Fibroblast of lung (primary cell): ENCODE data around the gene APH1A. TPM values are rescaled to one million over a fixed set of nuclear protein-coding genes. Genes with fewer than 3 reads are reported as not detected.

Source experiments
- DNase-seq, 2 donors: peaks; one replicate each; pipeline versions ENCODE4 v3.0.0 to v3.0.0-alpha.2; 2010; ENCODE audit warnings: low read depth in 2 of 2
- H2AFZ ChIP-seq: 2 replicates; pipeline ENCODE4 v1.5.1; 2012; ENCODE audit warnings: low read length, control low read depth, inconsistent platforms
- H3K27ac ChIP-seq: 2 replicates; pipeline ENCODE4 v1.5.1; 2011; ENCODE audit warnings: low read length, control low read depth; ENCODE audit not compliant: insufficient read depth
- H3K27me3 ChIP-seq: 2 replicates; pipeline ENCODE4 v1.5.1; 2011; ENCODE audit warnings: mild to moderate bottlenecking, low read length; ENCODE audit not compliant: control insufficient read depth, insufficient read depth
- H3K36me3 ChIP-seq: 2 replicates; pipeline ENCODE4 v1.5.1; 2011; ENCODE audit warnings: low read length; ENCODE audit not compliant: control insufficient read depth, insufficient read depth
- H3K4me1 ChIP-seq: 2 replicates; pipeline ENCODE4 v1.5.1; 2011; ENCODE audit warnings: low read length; ENCODE audit not compliant: control insufficient read depth, insufficient read depth; ENCODE audit errors: extremely low read depth
- H3K4me2 ChIP-seq: 2 replicates; pipeline ENCODE4 v1.5.1; 2011; ENCODE audit warnings: low read length, control low read depth; ENCODE audit not compliant: insufficient read depth; ENCODE audit errors: extremely low read depth
- H3K4me3 ChIP-seq, 4 experiments: fragments of 200-600 bp in 1 of 4; sonication (generic) in 1 of 4; replicated peaks in 1 of 4; 2 replicates each; pipeline ENCODE4 v1.5.1; 2011 to 2016; ENCODE audit warnings: low read length in 4 of 4, low read depth in 3 of 4, mild to moderate bottlenecking in 3 of 4, control low read depth in 2 of 4, inconsistent platforms in 1 of 4, mixed read lengths in 1 of 4; ENCODE audit not compliant: insufficient read depth in 1 of 4; ENCODE audit errors: control extremely low read depth in 1 of 4
- H3K79me2 ChIP-seq: 2 replicates; pipeline ENCODE4 v1.5.1; 2012; ENCODE audit warnings: mild to moderate bottlenecking, low read length, inconsistent platforms; ENCODE audit not compliant: control insufficient read depth, insufficient read depth
- H3K9ac ChIP-seq: 2 replicates; pipeline ENCODE4 v1.5.1; 2011; ENCODE audit warnings: mild to moderate bottlenecking, low read length, control low read depth; ENCODE audit not compliant: insufficient read depth
- H3K9me3 ChIP-seq: 2 replicates; pipeline ENCODE4 v1.5.1; 2012; ENCODE audit warnings: low read depth, low read length; ENCODE audit not compliant: control insufficient read depth, insufficient read depth
- H4K20me1 ChIP-seq: 2 replicates; pipeline ENCODE4 v1.5.1; 2011; ENCODE audit warnings: low read length; ENCODE audit not compliant: control insufficient read depth, insufficient read depth; ENCODE audit errors: extremely low read depth
- EZH2 ChIP-seq: IDR thresholded peaks from 2 replicates; pipeline ENCODE4 v1.5.1; 2012; ENCODE audit warnings: low read length, control low read depth, mild to moderate bottlenecking; ENCODE audit errors: missing control alignments
- polyA plus RNA-seq, 2 donors: library from polyadenylated mRNA; depleted of rRNA in 1 of 2; stranded (reverse) in 1 of 2; unstranded in 1 of 2; fragments of >200 nt; gene quantifications; 2 replicates each; pipeline ENCODE4 v1.2.1, GENCODE V29; 2011 to 2012; ENCODE audit warnings: missing spikeins in 1 of 2
- total RNA-seq: library from RNA; depleted of rRNA; stranded (reverse); fragments of >200 nt; gene quantifications from 2 replicates; pipeline ENCODE4 v1.2.1, GENCODE V29; 2014
- TF ChIP-seq, protein P1 (sequence below), 2 donors: IDR thresholded peaks in 1 of 2; conservative IDR thresholded peaks in 1 of 2; 1 replicate in 1 of 2; 2 replicates in 1 of 2; pipeline ENCODE4 v1.5.1; 2011 to 2012; ENCODE audit warnings: low read length in 2 of 2, control low read depth in 1 of 2, inconsistent platforms in 1 of 2, low read depth in 1 of 2, mild to moderate bottlenecking in 1 of 2

Gene APH1A
- total and polyA plus RNA-seq, 2 donors (not counting 1 experiment from before 2014, with no cell fraction given) = 81.4 to 125 TPM

DNA sequence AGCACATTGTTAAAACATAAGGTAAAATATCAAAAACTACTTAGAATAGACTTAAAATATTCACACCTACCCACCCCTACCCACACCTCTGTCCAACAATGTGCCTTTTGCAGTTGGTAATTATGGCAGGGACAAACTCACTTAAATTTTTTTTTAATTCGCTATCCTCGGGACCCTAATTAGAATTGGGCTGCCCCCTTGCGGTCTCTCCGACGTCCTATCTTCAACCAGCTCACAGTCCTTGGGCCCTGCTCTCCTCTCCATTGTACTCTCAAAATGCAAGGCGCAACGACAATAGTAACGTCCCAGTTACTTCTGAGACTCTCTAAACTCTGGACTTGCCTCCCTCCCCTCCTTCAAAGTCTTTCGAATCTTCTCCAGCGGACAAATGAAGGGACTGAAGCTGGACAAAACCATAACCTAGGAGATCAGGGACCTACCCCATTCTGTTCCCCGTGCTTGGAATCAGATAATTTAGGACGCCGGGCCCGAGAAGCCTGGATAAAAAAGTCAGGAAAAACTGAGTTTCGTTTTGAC lies 12.5 kb upstream of the APH1A start:
- Histone ChIP-seq H3K9ac (peak overlapping the region; percentile 76), H3K9me3 (no peaks in the 10 kb centered on the region), H3K4me3 (peak overlapping the region; percentile 27 to 89 (median 72)), H3K4me2 (peak overlapping the region; percentile 98), H3K4me1 (peaks cover 4% of the 10 kb centered on the region), H4K20me1 (no peaks in the 10 kb centered on the region), H3K79me2 (no peaks in the 10 kb centered on the region), H3K27me3 (no peaks in the 10 kb centered on the region), H3K27ac (peak overlapping the region; percentile 93), H2AFZ (peak overlapping the region; percentile 81), H3K36me3 (peaks cover 2% of the 10 kb centered on the region)
- peak; percentile 62 to 79 for DNase-seq
- TF ChIP-seq, protein P1, sequence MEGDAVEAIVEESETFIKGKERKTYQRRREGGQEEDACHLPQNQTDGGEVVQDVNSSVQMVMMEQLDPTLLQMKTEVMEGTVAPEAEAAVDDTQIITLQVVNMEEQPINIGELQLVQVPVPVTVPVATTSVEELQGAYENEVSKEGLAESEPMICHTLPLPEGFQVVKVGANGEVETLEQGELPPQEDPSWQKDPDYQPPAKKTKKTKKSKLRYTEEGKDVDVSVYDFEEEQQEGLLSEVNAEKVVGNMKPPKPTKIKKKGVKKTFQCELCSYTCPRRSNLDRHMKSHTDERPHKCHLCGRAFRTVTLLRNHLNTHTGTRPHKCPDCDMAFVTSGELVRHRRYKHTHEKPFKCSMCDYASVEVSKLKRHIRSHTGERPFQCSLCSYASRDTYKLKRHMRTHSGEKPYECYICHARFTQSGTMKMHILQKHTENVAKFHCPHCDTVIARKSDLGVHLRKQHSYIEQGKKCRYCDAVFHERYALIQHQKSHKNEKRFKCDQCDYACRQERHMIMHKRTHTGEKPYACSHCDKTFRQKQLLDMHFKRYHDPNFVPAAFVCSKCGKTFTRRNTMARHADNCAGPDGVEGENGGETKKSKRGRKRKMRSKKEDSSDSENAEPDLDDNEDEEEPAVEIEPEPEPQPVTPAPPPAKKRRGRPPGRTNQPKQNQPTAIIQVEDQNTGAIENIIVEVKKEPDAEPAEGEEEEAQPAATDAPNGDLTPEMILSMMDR (conservative IDR thresholded peaks at IDR 0.05 in 1 of 2, IDR thresholded peaks at IDR 0.05 in 1 of 2; ENCODE audit: low read depth in 1 of 2, low read length in 2 of 2) = peak; percentile 69 to 73
- no peak for TF ChIP-seq EZH2

DNA sequence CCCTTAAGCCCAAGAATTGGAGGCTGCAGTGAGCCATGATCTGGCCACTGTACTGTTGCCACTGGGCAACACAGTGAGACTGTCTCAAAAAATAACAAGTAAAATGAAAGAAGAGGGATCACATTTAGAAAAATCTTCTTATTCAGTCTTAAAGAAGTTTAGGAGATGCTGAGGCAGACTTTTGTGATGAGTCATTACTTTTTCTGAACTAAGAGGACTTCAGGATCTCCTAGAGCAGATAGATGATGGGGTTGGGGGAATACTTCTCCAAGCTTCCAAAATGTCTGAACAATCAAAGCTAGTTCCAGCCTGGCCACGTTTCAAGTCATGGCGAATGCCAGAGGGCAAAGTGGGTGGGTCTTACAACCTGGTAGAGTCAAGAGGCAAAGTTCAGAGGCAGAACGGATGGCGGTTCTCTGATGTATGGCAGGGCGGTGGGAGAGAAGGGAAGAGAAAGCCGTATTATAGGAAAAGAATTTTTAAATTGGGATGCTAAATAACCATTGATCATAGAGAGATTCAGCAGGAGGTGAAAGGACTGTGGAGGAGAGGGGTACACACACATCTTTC lies 11.4 kb upstream of the APH1A start:
- no peak for DNase-seq
- Histone ChIP-seq H3K36me3 (peaks cover 2% of the 10 kb centered on the region), H3K79me2 (no peaks in the 10 kb centered on the region), H3K27me3 (no peaks in the 10 kb centered on the region), H3K4me2 (no peak overlapping the region), H3K4me3 (no peak overlapping the region), H3K9ac (no peak overlapping the region), H3K4me1 (peaks cover 4% of the 10 kb centered on the region), H3K27ac (no peak overlapping the region), H3K9me3 (no peaks in the 10 kb centered on the region), H4K20me1 (no peaks in the 10 kb centered on the region), H2AFZ (no peak overlapping the region)
- no peak for TF ChIP-seq EZH2
- TF ChIP-seq, protein P1 (conservative IDR thresholded peaks at IDR 0.05 in 1 of 2, IDR thresholded peaks at IDR 0.05 in 1 of 2; ENCODE audit: low read depth in 1 of 2, low read length in 2 of 2) = no peak

DNA sequence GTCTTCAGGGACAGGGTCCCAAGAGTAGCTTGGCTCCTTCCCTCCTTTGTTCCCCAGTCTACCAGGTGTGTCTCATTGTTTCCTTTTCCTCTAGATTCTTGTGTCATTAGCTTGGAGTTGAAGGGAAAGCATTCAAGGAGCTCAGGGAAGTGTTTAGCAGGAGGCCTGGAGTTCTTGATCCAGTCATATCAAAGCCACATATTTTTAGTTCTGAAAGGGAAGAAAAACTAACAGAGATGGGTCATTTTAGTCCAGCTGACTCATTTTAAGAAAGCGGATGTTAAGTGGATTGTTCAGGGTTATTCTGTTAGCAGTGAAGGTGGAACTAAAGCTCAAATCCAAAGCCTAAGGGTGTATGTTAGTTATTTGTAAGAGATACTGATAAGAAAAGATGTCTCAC lies 4.5 kb upstream of the APH1A start:
- Histone ChIP-seq H3K4me2 (peak overlapping the region; percentile 61), H3K27ac (peak overlapping the region; percentile 29)

More for the DNA sequence above, 4.5 kb upstream of the APH1A start:
- Histone ChIP-seq H3K4me3 (peak overlapping the region; percentile 14 to 63 (median 48)), H3K79me2 (peaks cover 5% of the 10 kb centered on the region), H4K20me1 (no peaks in the 10 kb centered on the region), H2AFZ (peak overlapping the region; percentile 79), H3K9me3 (no peaks in the 10 kb centered on the region), H3K27me3 (no peaks in the 10 kb centered on the region), H3K36me3 (peaks cover 2% of the 10 kb centered on the region), H3K4me1 (no peaks in the 10 kb centered on the region), H3K9ac (no peak overlapping the region)
- peak in 1 of 2 donors; percentile 47 for DNase-seq
- TF ChIP-seq EZH2 = no peak
- TF ChIP-seq, protein P1 (conservative IDR thresholded peaks at IDR 0.05 in 1 of 2, IDR thresholded peaks at IDR 0.05 in 1 of 2; ENCODE audit: low read depth in 1 of 2, low read length in 2 of 2) = no peak
